RWPE1 (cell line): ENCODE results near the gene ZNF331.
A peak's percentile ranks its signal among the peaks of the same experiment; 100 is the strongest.

ENCODE experiments used
- CTCF ChIA-PET: fragments of 350-600 bp; sonication (Branson Sonifier 250); formaldehyde crosslinking; extraction: SDS; loops from one replicate; lab custom pipeline; 2021; lab: Yijun Ruan, JAX
- POLR2A ChIA-PET: fragments of 400-600 bp; formaldehyde crosslinking; extraction: SDS; loops from one replicate; lab custom pipeline; 2020; ENCODE audit warnings: antibody characterized with exemption; ENCODE audit not compliant: low non-redundant PET; lab: Yijun Ruan, JAX
- DNase-seq: peaks from one replicate; pipeline ENCODE4 v3.0.0; 2012; ENCODE audit warnings: low spot score
- H3K27ac ChIP-seq: fragments of 450-650 bp; 2 replicates; pipeline ENCODE4 v1.5.1; 2017
- CTCF ChIP-seq: fragments of 450-650 bp; conservative IDR thresholded peaks from 2 replicates; pipeline ENCODE4 v1.5.1; 2017; ENCODE audit warnings: low read depth, mild to moderate bottlenecking

ZNF331 gene

GRCh38 chr19:53549340-53549739, 11.4 kb downstream of the ZNF331 start:
- CTCF ChIA-PET: no interaction called here
- DNase-seq: no peak
- no peak overlapping the region for H3K27ac ChIP-seq
- POLR2A ChIA-PET: no interaction called here
- no peak for TF ChIP-seq CTCF

GRCh38 chr19:53552001-53552721, 14.2 kb downstream of the ZNF331 start:
- CTCF ChIA-PET: interaction anchor here (0.6 kb wide), 1 partner anchor 219 kb away, joined by 3 read pairs; no protein-coding TSS in a partner anchor
- DNase-seq: no peak

GRCh38 chr19:53553156-53553555, 15.2 kb downstream of the ZNF331 start:
- CTCF ChIA-PET: no interaction called here
- POLR2A ChIA-PET: no interaction called here
- no peak overlapping the region for H3K27ac ChIP-seq
- DNase-seq: no peak
- TF ChIP-seq CTCF: no peak

More at GRCh38 chr19:53552001-53552721, 14.2 kb downstream of the ZNF331 start:
- TF ChIP-seq CTCF: no peak
- POLR2A ChIA-PET: no interaction called here
- H3K27ac ChIP-seq: no peak overlapping the region

GRCh38 chr19:53553865-53554791, 16.2 kb downstream of the ZNF331 start:
- POLR2A ChIA-PET: no interaction called here
- H3K27ac ChIP-seq: peak overlapping the region; percentile 61
- no peak for TF ChIP-seq CTCF
- CTCF ChIA-PET: no interaction called here
- peak; percentile 71 for DNase-seq

- CTCF ChIA-PET: no interaction called here
- POLR2A ChIA-PET: no interaction called here
- no peak for DNase-seq
- TF ChIP-seq CTCF: no peak
- peak overlapping the region; percentile 61 for H3K27ac ChIP-seq
These were observed 16.9 kb downstream of the ZNF331 start for GRCh38 chr19:53554804-53555203.

- POLR2A ChIA-PET: no interaction called here
- CTCF ChIA-PET: interaction anchor here (0.7 kb wide), 1 partner anchor 110 kb away, joined by 5 read pairs; no protein-coding TSS in a partner anchor
- no peak for TF ChIP-seq CTCF
- DNase-seq: no peak
- no peak overlapping the region for H3K27ac ChIP-seq
These were observed 17.4 kb downstream of the ZNF331 start for GRCh38 chr19:53555352-53555751.
